Glutamatergic neuron (in vitro differentiated cells): ENCODE measurements around the gene PTPRG. TPM values are rescaled to one million over a fixed set of nuclear protein-coding genes. Genes with fewer than 3 reads are reported as not detected.
A peak's percentile ranks its signal among the peaks of the same experiment; 100 is the strongest.

ENCODE experiments used
- DNase-seq: peaks from one replicate; pipeline ENCODE4 v3.0.0; 2022
- H3K27ac Mint-ChIP-seq: one replicate; pipeline ENCODE4 v1.8.0; 2020; ENCODE audit warnings: mild to moderate bottlenecking, mixed read lengths, inconsistent platforms; ENCODE audit not compliant: unreplicated experiment
- H3K27me3 Mint-ChIP-seq: one replicate; pipeline ENCODE4 v1.8.0; 2020; ENCODE audit warnings: mild to moderate bottlenecking, moderate library complexity, mixed read lengths, inconsistent platforms; ENCODE audit not compliant: unreplicated experiment
- H3K36me3 Mint-ChIP-seq: one replicate; pipeline ENCODE4 v1.8.0; 2020; ENCODE audit warnings: mild to moderate bottlenecking, mixed read lengths, inconsistent platforms; ENCODE audit not compliant: unreplicated experiment
- H3K4me1 Mint-ChIP-seq: one replicate; pipeline ENCODE4 v1.8.0; 2020; ENCODE audit warnings: mild to moderate bottlenecking, low read depth, mixed read lengths, inconsistent platforms; ENCODE audit not compliant: unreplicated experiment
- H3K4me3 Mint-ChIP-seq: one replicate; pipeline ENCODE4 v1.8.0; 2020; ENCODE audit warnings: mild to moderate bottlenecking, mixed read lengths, inconsistent platforms; ENCODE audit not compliant: unreplicated experiment
- H3K9me3 Mint-ChIP-seq: one replicate; pipeline ENCODE4 v1.8.0; 2020; ENCODE audit warnings: mild to moderate bottlenecking, moderate library complexity, mixed read lengths, inconsistent platforms; ENCODE audit not compliant: unreplicated experiment
- total RNA-seq: library from RNA; stranded (reverse); fragmentation: NEBNext Ultra II Directional; extraction: Animal tissue kit (Norgen Biotek cat#: 25700); gene quantifications from one replicate; pipeline ENCODE4 v1.2.1, GENCODE V29; 2021; ENCODE audit not compliant: unreplicated experiment
- TF ChIP-seq, protein P1 (sequence below): fragments of 200-600 bp; sonication (generic); IDR thresholded peaks from one replicate; pipeline ENCODE4 v1.5.0; 2021; ENCODE audit not compliant: partially characterized antibody, unreplicated experiment

PTPRG gene
- total RNA-seq, 1 donor from 2014 or later, result 52.1 TPM

DNA sequence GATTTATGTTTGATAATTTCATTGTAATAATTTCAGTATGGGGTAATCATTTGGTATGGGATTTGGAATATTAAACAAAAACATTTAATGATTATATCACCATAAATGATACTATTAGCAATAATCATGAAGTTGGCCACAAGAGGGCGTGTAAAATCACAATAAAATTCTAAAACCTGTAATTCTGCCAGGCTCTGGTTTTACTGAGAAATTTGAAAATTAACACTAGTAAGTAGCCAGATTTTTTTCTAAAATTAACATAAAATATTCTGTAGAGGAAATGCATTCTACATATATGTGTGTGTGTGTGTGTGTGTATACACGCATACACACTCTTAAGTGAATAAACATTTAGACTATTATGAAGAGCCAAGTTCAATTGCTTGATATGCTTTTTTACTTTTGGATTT, 771.5 kb downstream of the PTPRG start:
- Mint-ChIP-seq H3K27me3 (peaks cover 9% of the 10 kb centered on the region), H3K27ac (peak overlapping the region; percentile 19), H3K9me3 (peaks cover 15% of the 10 kb centered on the region), H3K4me1 (peaks cover 57% of the 10 kb centered on the region), H3K4me3 (peak overlapping the region; percentile 40), H3K36me3 (no peaks in the 10 kb centered on the region)
- DNase-seq, result no peak
- TF ChIP-seq, protein P1, sequence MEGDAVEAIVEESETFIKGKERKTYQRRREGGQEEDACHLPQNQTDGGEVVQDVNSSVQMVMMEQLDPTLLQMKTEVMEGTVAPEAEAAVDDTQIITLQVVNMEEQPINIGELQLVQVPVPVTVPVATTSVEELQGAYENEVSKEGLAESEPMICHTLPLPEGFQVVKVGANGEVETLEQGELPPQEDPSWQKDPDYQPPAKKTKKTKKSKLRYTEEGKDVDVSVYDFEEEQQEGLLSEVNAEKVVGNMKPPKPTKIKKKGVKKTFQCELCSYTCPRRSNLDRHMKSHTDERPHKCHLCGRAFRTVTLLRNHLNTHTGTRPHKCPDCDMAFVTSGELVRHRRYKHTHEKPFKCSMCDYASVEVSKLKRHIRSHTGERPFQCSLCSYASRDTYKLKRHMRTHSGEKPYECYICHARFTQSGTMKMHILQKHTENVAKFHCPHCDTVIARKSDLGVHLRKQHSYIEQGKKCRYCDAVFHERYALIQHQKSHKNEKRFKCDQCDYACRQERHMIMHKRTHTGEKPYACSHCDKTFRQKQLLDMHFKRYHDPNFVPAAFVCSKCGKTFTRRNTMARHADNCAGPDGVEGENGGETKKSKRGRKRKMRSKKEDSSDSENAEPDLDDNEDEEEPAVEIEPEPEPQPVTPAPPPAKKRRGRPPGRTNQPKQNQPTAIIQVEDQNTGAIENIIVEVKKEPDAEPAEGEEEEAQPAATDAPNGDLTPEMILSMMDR, result peak; percentile 93

DNA sequence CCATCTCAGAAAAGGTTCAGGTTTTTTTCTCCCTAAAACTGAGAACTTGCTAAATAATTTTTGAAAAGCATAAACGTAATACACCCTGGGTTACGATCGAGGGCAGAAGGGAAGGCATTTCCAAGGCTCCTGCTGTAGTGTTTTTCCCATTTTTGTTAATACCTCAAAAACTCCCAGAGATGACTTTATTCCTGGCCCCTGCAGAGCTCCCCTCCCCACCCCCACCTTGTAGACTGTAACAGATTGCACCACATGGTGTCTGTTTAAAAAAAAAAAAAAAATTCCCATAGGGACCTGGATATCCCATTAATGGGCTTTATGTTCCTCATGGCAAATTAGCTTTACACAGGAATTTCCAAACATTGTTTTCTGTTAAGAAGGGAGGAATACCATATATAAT, 773.8 kb downstream of the PTPRG start:
- H3K27me3 Mint-ChIP-seq, result peaks cover 9% of the 10 kb centered on the region
- DNase-seq, result no peak
- H3K4me3 Mint-ChIP-seq, result peak overlapping the region; percentile 65
- H3K4me1 Mint-ChIP-seq, result peaks cover 44% of the 10 kb centered on the region
- no peaks in the 10 kb centered on the region for H3K36me3 Mint-ChIP-seq
- peak overlapping the region; percentile 91 for H3K27ac Mint-ChIP-seq
- peaks cover 12% of the 10 kb centered on the region for H3K9me3 Mint-ChIP-seq
- TF ChIP-seq, protein P1, result no peak

DNA sequence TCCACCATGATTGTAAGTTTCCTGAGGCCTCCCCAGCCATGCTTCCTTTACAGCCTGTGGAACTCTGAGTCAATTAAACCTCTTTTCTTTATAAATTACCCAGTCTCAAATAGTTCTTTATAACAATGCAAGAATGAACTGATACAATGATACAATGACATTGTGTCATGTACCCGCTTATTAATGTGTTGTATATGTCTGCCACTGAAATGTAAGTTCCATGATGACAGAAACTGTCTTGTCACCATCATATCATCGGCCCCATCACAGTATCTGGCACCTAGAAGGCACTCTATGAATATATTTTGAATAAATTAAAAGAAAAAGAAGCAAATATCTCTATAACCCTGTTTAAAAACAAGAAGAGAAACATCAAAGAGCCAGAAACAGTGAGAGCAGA, 782.4 kb downstream of the PTPRG start:
- DNase-seq, result no peak
- Mint-ChIP-seq H3K27me3 (peaks cover 3% of the 10 kb centered on the region), H3K4me1 (no peaks in the 10 kb centered on the region), H3K9me3 (peaks cover 2% of the 10 kb centered on the region), H3K36me3 (no peaks in the 10 kb centered on the region), H3K4me3 (no peak overlapping the region), H3K27ac (no peak overlapping the region)
- TF ChIP-seq, protein P1, result no peak
